K562 treated with DMSO at 1 percent for 4 hours (cell line): ENCODE data around the gene NME9. TPM values are rescaled to one million over a fixed set of nuclear protein-coding genes. Genes with fewer than 3 reads are reported as not detected.

Source experiments
- total RNA-seq: library from RNA; unstranded; fragments of 300-600 nt; gene quantifications from 2 replicates; pipeline ENCODE4 v1.2.3, GENCODE V29; 2022; ENCODE audit not compliant: insufficient read depth

Gene NME9, protein sequence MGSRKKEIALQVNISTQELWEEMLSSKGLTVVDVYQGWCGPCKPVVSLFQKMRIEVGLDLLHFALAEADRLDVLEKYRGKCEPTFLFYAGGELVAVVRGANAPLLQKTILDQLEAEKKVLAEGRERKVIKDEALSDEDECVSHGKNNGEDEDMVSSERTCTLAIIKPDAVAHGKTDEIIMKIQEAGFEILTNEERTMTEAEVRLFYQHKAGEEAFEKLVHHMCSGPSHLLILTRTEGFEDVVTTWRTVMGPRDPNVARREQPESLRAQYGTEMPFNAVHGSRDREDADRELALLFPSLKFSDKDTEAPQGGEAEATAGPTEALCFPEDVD
- not detected in 2 replicates for total RNA-seq

DNA sequence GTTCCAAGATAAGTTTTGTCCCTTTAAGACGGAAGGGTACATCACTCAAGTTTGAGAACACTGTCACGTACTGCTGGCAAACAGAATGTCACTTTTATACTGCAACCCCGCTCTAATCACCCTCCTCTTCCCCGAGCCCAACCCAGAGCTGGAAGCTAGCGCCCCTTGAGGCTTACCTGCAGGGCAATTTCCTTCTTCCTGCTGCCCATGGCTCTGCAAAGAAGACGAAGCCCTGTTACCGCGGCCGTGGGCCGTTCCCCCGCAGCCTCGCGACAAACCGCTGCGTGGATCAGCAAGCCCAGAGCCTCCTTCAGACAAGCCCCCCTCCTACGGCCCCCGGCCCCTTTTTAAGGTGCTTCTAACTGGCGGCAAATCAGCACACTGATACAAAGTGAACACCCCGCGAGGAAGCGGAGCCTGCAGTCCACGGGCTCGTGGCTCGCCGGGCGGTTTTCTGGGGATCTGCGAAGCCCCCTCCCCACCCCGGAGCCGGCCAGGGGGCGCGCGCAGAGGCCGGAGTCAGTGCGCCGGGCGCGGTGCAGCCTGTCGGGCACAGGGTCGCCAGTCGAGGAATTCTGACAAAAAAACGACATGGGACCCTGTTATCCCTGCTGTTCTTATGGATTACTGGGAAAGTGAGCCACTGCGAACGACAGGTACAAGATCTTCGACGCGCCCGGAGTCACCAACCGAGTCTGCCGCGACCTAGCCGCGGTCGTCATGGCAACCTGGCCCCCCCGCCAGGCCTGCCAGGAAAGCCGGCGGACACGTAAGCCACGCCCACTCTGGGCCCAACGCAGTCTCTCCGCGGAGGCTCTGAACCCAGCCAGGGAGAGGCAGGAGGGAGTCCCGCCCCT lies at the start of gene NME9:
Gene NME9, minus strand, starts transcription at position 725 of the 857 bp plus-strand sequence. Its CDS starts 516 bp downstream, at position 209.

GRCh38 chr3:138347960-138348753 lies 18.5 kb upstream of the NME9 start, which contains the start of gene MRAS:
TSS of gene MRAS (plus strand) at chr3:138348579. CDS start at chr3:138372884, 24,305 bp downstream.

Other genes starting within 250 kb of the NME9 start
- not detected in 2 replicates for gene DZIP1L, start 214.2 kb downstream of the NME9 start, total RNA-seq
- not detected in 2 replicates for gene A4GNT, start 197.5 kb downstream of the NME9 start, total RNA-seq
- 6.5 and 9.1 TPM in 2 replicates for gene DBR1, start 154.9 kb downstream of the NME9 start, total RNA-seq
- 7.0 and 8.2 TPM in 2 replicates for gene ARMC8, start 142.6 kb downstream of the NME9 start, total RNA-seq
- 1.1 and 1.5 TPM in 2 replicates for gene MRAS, start 18.7 kb upstream of the NME9 start, total RNA-seq
- gene ESYT3, start 104.8 kb upstream of the NME9 start, total RNA-seq = 0.12 TPM in 1 of 2 replicates, not detected in the other